ENCODE results near the gene PSMA6. TPM values are rescaled to one million over a fixed set of nuclear protein-coding genes. Genes with fewer than 3 reads are reported as not detected.
"Not testable (repeated sequence)": the region's sequence is repeated elsewhere in the genome, so short reads cannot be mapped to it uniquely, and the experiment has no call there.

Gene PSMA6
- total RNA-seq, 1 donor from 2014 or later, result 178 TPM

GRCh38 chr14:35352274-35353233 is 60.4 kb downstream of the PSMA6 start:
- intact Hi-C loops (cut with DNase I), result no loop called here
- peak; percentile 85 for ATAC-seq (ENCODE audit: poor library complexity)
- DNase-seq, result no peak

GRCh38 chr14:35353409-35354172 is 61.4 kb downstream of the PSMA6 start:
- DNase-seq (no peak), ATAC-seq (ENCODE audit: poor library complexity) (no peak)
- intact Hi-C loops (cut with DNase I), result no loop called here

- DNase-seq; ATAC-seq (ENCODE audit: poor library complexity); intact Hi-C loops (cut with DNase I): not testable (repeated sequence)
Measured at GRCh38 chr14:35355235-35355634, 63.1 kb downstream of the PSMA6 start.

DNA sequence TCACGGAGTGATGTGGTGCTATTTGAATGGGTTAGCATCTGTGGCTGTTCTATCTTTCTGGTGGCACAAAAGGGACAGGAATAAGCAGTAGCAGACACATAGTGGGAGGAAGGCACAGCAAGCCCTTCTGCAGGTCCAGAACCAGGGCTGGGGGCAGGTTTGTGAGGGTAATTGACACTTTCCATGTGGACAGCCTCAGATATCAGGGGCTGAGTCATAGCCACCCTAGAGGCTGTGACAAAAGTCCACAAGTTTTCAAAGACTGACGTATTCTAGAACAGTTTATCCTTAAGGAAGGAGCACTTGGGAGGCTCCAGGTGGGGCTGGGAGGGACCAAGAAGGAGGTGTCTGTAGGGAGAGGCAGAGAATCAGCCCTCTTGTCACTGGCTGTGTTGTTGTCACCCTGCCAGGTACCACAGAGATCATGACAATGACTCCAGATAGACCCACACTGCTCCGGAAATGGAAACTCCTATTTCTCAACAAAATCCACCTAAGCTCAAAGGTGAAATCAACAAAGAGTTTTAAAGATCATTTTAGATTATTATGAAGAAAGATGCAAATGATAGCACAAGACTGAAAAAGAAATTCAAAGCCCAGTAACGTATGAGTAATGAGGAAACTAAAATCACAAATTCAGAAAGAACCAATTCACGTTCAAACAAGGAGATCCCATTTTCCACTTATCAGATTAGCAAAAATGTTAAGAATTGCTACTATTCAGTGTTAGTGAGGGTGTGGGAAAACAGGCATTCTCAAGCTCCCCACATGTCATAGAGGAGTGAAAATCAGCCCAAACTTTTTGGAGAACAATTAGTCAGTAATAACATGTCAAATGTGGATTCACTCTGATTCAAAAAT is 64.0 kb downstream of the PSMA6 start:
- intact Hi-C loops (cut with DNase I), result no loop called here
- DNase-seq (no peak), ATAC-seq (ENCODE audit: poor library complexity) (peak; percentile 27)

DNA sequence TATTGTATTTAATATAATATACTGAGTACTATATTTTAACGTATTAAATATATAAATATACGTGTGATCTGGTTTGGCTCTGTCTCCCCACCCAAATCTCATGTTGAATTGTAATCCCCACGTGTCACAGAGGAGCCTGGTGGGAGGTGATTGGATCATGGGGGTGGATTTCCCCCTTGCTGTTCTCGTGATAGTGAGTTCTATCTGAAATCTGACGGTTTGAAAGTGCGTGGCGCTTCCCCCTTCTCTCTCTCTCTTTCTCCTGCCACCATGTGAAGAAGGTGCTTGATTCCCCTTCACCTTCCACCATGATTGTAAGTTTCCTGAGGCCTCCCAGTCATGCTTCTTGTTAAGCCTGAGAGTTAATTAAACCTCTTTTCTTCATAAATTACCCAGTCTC is 67.5 kb downstream of the PSMA6 start:
- DNase-seq; ATAC-seq (ENCODE audit: poor library complexity); intact Hi-C loops (cut with DNase I): not testable (repeated sequence)

- ATAC-seq (ENCODE audit: poor library complexity) (no peak), DNase-seq (no peak)
- intact Hi-C loops (cut with DNase I), result no loop called here
Measured at GRCh38 chr14:35361141-35361480, 68.9 kb downstream of the PSMA6 start.

DNA sequence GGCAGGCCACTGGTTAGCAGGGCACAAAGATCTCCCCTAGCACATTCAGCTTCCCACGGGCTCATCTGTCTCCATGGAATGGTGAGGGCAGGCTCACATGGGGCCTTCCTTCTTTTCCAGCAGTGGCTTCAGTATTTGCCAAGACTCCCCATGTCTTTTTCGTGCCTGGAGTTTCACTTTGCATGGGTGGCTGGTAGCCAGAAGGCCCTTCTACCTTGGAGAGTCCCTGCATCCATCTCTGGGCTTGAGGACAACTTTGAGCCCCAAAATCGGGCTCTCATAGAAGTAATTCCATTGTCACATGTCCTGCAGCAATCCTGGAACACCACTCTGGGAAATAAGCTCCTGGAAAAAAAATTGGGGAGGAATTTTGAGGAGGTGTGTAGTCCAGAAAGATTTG is 70.3 kb downstream of the PSMA6 start:
- ATAC-seq (ENCODE audit: poor library complexity) (no peak), DNase-seq (no peak)
- intact Hi-C loops (cut with DNase I), result no loop called here

GRCh38 chr14:35362911-35363374 is 70.8 kb downstream of the PSMA6 start:
- DNase-seq (no peak), ATAC-seq (ENCODE audit: poor library complexity) (no peak)
- intact Hi-C loops (cut with DNase I), result no loop called here

DNA sequence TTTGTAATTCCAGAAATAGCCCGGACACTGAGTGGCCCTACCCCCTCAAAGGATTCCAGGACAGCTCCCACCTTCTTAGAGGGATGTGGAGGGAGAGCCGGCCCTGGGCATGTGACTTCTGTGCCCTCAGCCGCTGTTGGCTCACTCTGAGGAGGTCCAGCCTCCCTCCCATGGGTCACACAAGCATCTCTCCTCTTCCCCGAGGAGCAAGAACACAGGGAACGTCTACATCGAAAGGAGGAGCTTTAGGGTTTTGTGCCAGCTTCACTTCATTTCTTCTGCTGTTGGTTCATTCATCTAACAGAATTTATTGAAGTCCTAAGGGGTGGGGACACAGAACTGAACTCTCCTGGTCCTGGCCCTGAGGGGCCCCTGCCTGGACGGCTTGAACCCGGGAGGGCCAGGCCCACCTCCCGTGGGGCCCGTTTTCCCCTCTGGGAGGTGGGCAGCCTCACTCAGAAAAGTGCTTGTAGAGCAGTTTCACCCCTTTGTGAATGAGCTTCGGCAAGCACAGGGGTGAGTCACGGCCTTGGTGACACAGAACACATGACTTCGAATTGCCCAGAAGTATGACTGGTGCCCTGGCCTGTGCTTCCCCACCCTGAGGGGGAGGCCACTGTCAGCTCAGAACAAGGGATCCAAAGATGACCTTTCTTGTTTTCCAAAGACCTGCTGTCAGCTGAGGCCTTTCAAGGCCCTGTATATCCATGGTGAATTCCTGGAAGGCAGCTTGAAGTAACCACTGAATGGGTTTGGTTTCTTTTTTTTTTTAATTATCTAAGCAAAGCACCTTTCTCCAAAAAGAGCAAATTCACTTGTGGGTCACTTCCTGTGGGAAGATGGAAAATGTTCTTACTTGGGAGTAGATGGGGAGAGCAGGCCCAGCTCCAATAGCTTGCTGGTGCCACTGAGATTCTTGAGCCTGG is 73.2 kb downstream of the PSMA6 start:
- intact Hi-C loops (cut with DNase I), result no loop called here

GRCh38 chr14:35366056-35366451 is 73.9 kb downstream of the PSMA6 start:
- intact Hi-C loops (cut with DNase I), result no loop called here
- DNase-seq, result peak; percentile 57
- peak; percentile 20 for ATAC-seq (ENCODE audit: poor library complexity)

More for the DNA sequence above, 73.2 kb downstream of the PSMA6 start:
- peak; percentile 64 for ATAC-seq (ENCODE audit: poor library complexity)
- DNase-seq, result peak; percentile 65

GRCh38 chr14:35366521-35366976 is 74.4 kb downstream of the PSMA6 start:
- intact Hi-C loops (cut with DNase I), result no loop called here
- ATAC-seq (ENCODE audit: poor library complexity), result no peak
- peak; percentile 27 for DNase-seq

DNA sequence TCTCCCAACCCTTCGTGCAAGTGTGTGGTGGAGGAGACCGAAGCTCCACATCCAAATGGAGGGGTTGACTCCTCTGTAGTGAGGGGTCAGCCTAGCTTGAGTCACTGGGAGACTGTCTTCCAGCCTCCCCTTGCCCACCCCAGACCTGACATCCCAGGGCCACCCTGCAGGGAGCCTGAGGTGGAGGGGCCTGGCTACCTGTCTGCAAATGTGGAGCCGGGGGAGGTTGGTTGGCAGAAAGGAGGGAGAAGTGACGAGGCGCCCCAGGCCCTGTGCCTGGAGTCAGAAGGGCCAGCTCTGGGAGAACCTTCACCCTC is 74.8 kb downstream of the PSMA6 start:
- DNase-seq, result peak; percentile 17
- ATAC-seq (ENCODE audit: poor library complexity), result no peak
- intact Hi-C loops (cut with DNase I), result no loop called here

Other genes starting within 250 kb of the PSMA6 start
- gene FAM177A1, start 246.1 kb upstream of the PSMA6 start, total RNA-seq, result 52.8 TPM
- gene PPP2R3C, start 170.4 kb upstream of the PSMA6 start, total RNA-seq, result 25.1 TPM
- 17.7 TPM for gene PRORP, start 169.8 kb upstream of the PSMA6 start, total RNA-seq
- gene NFKBIA, start 112.4 kb downstream of the PSMA6 start, total RNA-seq, result 73.3 TPM
- not detected for gene INSM2, start 241.8 kb downstream of the PSMA6 start, total RNA-seq

All from Right ventricle myocardium superior (tissue), 1 donor.